Right atrium auricular region (tissue), 2 donors: ENCODE results near the gene STAT6. TPM values are rescaled to one million over a fixed set of nuclear protein-coding genes. Genes with fewer than 3 reads are reported as not detected.

ENCODE experiments used
- DNase-seq: peaks from one replicate; pipeline ENCODE4 v3.0.0-alpha.2; 2019; ENCODE audit warnings: low spot score
- H3K27ac ChIP-seq, 2 donors: fragments of 200-600 bp; sonication (generic); 1 replicate in 1 of 2; 2 replicates in 1 of 2; pipeline ENCODE4 v1.5.1; 2016 to 2019
- H3K27me3 ChIP-seq, 2 donors: fragments of 200-600 bp; sonication (generic); one replicate each; pipeline versions ENCODE4 v1.5.1 to v1.6.0; 2017 to 2019
- H3K36me3 ChIP-seq: fragments of 200-600 bp; sonication (generic); one replicate; pipeline ENCODE4 v1.5.1; 2016
- H3K4me1 ChIP-seq, 2 donors: fragments of 200-600 bp; sonication (generic); one replicate each; pipeline versions ENCODE4 v1.5.1 to v1.6.0; 2017 to 2019
- H3K4me3 ChIP-seq, 2 donors: fragments of 200-600 bp; sonication (generic); 1 replicate in 1 of 2; 2 replicates in 1 of 2; pipeline ENCODE4 v1.5.1; 2017 to 2019; ENCODE audit warnings: mild to moderate bottlenecking in 1 of 2, moderate library complexity in 1 of 2
- H3K9me3 ChIP-seq, 2 donors: fragments of 200-600 bp; sonication (generic); one replicate each; pipeline ENCODE4 v1.5.1; 2019
- CTCF ChIP-seq, 2 donors: fragments of 200-600 bp; sonication (generic); IDR thresholded peaks; one replicate each; pipeline ENCODE4 v1.5.1; 2019; ENCODE audit warnings: antibody characterized with exemption in 2 of 2
- total RNA-seq, 2 donors: library from RNA; depleted of rRNA; stranded (reverse); fragments of >200 nt; gene quantifications; one replicate each; pipeline ENCODE4 v1.1.0, GENCODE V29; 2016

The STAT6 gene, protein sequence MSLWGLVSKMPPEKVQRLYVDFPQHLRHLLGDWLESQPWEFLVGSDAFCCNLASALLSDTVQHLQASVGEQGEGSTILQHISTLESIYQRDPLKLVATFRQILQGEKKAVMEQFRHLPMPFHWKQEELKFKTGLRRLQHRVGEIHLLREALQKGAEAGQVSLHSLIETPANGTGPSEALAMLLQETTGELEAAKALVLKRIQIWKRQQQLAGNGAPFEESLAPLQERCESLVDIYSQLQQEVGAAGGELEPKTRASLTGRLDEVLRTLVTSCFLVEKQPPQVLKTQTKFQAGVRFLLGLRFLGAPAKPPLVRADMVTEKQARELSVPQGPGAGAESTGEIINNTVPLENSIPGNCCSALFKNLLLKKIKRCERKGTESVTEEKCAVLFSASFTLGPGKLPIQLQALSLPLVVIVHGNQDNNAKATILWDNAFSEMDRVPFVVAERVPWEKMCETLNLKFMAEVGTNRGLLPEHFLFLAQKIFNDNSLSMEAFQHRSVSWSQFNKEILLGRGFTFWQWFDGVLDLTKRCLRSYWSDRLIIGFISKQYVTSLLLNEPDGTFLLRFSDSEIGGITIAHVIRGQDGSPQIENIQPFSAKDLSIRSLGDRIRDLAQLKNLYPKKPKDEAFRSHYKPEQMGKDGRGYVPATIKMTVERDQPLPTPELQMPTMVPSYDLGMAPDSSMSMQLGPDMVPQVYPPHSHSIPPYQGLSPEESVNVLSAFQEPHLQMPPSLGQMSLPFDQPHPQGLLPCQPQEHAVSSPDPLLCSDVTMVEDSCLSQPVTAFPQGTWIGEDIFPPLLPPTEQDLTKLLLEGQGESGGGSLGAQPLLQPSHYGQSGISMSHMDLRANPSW
- 10 to 100 TPM; 34.3 to 64.3 TPM for total RNA-seq

- Histone ChIP-seq H3K36me3 (peaks cover 18% of the 10 kb centered on the region), H3K4me1 (peaks cover 0 to 29% of the 10 kb centered on the region in 2 donors), H3K4me3 (peak within 1 kb of the TSS; percentile 66 to 73), H3K9me3 (no peaks in the 10 kb centered on the region), H3K27ac (peak within 1 kb of the TSS; percentile 97 to 98), H3K27me3 (no peaks in the 10 kb centered on the region)
- no peak for TF ChIP-seq CTCF (IDR thresholded peaks at IDR 0.05)
- peak; percentile 85 for DNase-seq
These were observed at the start of gene STAT6 for GRCh38 chr12:57111031-57111734. TSS of gene STAT6 (minus strand) at chr12:57111362. CDS start at chr12:57108278, 3,084 bp downstream.

DNA sequence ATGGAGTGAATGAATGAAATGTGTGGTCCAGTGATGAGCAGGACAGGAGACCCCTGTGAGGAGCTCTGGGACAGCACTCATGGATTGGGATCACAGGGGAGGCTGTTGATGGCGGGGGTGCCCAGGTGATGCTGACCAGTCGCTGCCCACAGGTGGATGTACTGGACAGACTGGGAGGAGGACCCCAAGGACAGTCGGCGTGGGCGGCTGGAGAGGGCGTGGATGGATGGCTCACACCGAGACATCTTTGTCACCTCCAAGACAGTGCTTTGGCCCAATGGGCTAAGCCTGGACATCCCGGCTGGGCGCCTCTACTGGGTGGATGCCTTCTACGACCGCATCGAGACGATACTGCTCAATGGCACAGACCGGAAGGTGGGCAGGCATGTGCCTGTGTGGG is 49.6 kb upstream of the STAT6 start:
- Histone ChIP-seq H3K27me3 (no peaks in the 10 kb centered on the region), H3K9me3 (no peaks in the 10 kb centered on the region), H3K4me1 (peaks cover 0 to 14% of the 10 kb centered on the region in 2 donors), H3K4me3 (no peak overlapping the region), H3K27ac (no peak overlapping the region), H3K36me3 (peaks cover 93% of the 10 kb centered on the region)
- no peak for TF ChIP-seq CTCF (IDR thresholded peaks at IDR 0.05)
- DNase-seq, result no peak

DNA sequence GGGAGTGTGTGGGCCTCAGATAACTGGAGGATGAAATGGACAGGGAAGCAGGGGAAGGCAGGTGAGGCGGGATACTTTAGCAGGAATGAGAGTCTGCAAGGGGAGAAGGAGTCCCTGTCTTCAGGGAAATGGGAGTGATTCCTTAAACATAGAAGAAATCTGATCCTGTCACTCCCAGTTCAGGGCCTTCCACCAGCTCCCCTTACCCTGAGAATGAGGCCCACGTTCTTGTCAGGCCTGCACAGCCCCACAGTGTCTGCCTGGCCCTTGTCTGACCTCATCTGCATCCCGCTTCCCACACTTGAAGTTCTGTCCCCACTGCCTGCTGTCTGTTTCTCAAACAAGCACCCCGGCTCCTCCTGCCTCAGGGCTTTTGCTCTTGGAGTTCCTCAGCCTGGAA is 48.9 kb upstream of the STAT6 start:
- H3K9me3 ChIP-seq, result no peaks in the 10 kb centered on the region
- DNase-seq, result no peak
- H3K36me3 ChIP-seq, result peaks cover 93% of the 10 kb centered on the region
- no peak overlapping the region for H3K27ac ChIP-seq
- peaks cover 0 to 15% of the 10 kb centered on the region in 2 donors for H3K4me1 ChIP-seq
- H3K27me3 ChIP-seq, result no peaks in the 10 kb centered on the region
- H3K4me3 ChIP-seq, result no peak overlapping the region
- no peak for TF ChIP-seq CTCF (IDR thresholded peaks at IDR 0.05)

- H3K9me3 ChIP-seq, result no peaks in the 10 kb centered on the region
- H3K27ac ChIP-seq, result peak overlapping the region in 1 of 2 donors; percentile 35
- no peak for TF ChIP-seq CTCF (IDR thresholded peaks at IDR 0.05)
- H3K36me3 ChIP-seq, result peaks cover 94% of the 10 kb centered on the region
- no peaks in the 10 kb centered on the region for H3K27me3 ChIP-seq
- no peak overlapping the region for H3K4me3 ChIP-seq
- DNase-seq, result no peak
- H3K4me1 ChIP-seq, result peaks cover 0 to 21% of the 10 kb centered on the region in 2 donors
These were observed 48.1 kb upstream of the STAT6 start for GRCh38 chr12:57159311-57159710.

DNA sequence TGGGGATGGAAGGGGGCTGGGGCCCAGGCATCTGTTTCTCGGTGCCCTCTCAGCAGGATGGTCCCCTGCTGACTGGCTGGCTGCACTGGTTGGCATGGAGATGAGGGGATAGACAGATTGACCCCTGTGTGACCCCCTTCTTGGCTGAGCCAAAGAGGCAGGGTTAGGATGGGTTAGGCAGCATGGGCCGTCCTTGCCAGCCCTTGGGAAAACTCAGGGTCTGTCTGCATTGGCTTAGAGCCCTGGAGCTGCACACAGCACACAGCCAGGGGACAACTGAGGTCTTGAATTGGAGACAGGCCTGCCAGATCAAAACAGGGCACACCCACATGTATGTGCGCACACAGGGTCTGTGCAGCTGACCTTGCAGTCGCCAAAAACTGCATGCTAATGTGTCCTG is 47.5 kb upstream of the STAT6 start:
- TF ChIP-seq CTCF (IDR thresholded peaks at IDR 0.05), result no peak
- peaks cover 0 to 21% of the 10 kb centered on the region in 2 donors for H3K4me1 ChIP-seq
- H3K27ac ChIP-seq, result no peak overlapping the region
- no peak for DNase-seq
- peaks cover 99% of the 10 kb centered on the region for H3K36me3 ChIP-seq
- H3K9me3 ChIP-seq, result no peaks in the 10 kb centered on the region
- H3K4me3 ChIP-seq, result no peak overlapping the region
- no peaks in the 10 kb centered on the region for H3K27me3 ChIP-seq
